Activated CD4-positive, alpha-beta T cell treated with anti-CD3 and anti-CD28 coated beads for 4 hours (primary cell): ENCODE results near the gene NEDD8.

Experiments used
- DNase-seq, 2 donors: peaks; one replicate each; pipeline ENCODE4 v3.0.0-alpha.2; 2020

NEDD8 gene

DNA sequence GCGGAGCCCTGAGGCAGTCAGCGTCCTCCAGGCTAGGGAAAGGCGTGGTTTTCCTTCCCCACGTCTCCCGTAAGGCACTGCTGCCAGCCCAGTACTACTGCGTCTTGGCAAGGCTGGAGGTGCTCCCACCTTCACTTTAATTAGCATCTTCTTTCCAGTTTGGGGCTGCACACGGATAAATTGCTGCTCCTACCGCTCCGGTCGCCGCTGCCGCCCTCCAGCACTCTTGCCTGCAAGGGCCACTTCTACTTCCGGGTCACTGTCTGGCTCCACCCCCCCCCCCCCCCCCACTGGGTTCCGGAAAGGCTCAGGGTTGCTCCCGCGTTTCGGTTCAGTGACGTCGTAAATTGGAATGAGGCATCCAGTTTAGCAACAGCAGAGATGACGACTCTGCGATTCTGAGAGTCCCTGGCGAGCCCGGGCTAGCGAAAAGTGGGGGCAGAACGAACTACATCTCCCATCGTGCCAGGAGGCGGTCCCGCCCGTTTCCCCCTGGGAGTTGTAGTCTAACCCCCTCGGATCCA lies at the start of gene NEDD8:
NEDD8 (minus strand) TSS at position 247 of the 524 bp plus-strand sequence; CDS start at position 147, 100 bp downstream.
- peak; percentile 85 to 89 for DNase-seq

GRCh38 chr14:24281636-24282035 lies 49.5 kb upstream of the NEDD8 start:
- DNase-seq: no peak

- no peak for DNase-seq
These were observed 48.8 kb upstream of the NEDD8 start for GRCh38 chr14:24280797-24281460.

- DNase-seq: peak; percentile 49 to 63
These were observed 47.4 kb upstream of the NEDD8 start for GRCh38 chr14:24279301-24280186.

GRCh38 chr14:24278424-24278823 lies 46.3 kb upstream of the NEDD8 start:
- DNase-seq: no peak

DNA sequence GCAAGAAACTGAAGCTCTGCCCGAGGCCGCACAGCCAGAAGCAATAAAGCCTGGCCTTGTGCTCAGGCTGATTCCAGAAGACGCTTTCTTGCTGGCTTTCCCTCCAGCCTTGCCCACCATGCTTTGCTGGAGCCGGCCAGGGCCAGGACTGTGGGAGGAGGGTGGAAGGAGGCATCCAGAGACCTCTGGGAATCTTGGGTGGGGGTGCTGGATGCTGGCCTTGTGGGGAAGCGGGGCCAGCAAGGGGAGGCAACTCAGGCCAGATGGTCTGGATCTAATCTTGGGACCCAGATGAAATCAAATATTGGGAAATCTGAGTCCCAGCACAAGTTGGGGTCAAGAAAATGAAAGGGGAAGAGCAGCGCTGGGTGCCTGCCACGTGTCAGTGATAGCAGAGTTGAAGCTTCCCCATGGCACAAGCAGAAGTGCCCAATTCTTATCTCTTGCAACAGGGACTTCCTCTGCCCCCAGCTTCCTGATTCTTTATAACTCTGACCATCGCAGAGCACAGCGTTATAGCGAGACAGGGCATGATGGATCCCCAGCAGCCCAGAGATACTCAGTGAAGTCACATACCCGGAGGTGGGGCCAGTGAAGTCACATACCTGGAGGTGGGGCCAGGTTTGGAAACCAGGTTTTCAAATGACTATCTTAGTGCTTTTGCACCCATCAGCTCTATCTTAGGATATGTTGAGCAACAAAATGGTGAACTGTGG lies 45.6 kb upstream of the NEDD8 start:
- DNase-seq: no peak

DNA sequence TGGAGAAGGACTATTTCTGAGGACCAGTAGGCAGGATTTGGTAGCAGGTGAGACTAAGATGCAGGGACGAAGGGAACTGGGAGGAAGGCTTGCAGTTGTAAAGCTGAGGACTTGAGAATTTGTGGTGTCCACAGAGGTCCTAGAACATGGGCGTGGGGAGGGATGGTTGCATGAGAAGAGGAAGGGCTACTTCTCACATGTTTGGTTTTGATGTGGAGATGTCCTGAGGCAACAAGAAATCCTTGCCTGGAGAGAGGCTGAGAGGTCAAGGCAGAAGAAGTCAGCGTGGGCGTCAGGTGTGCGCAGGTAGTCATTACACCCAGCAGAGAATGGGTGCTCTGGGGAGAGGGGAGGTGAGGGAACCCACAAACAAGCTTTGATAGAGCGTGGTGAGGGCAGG lies 44.9 kb upstream of the NEDD8 start:
- no peak for DNase-seq

GRCh38 chr14:24274101-24274543 lies 42.0 kb upstream of the NEDD8 start:
- DNase-seq: peak; percentile 55 to 58

DNA sequence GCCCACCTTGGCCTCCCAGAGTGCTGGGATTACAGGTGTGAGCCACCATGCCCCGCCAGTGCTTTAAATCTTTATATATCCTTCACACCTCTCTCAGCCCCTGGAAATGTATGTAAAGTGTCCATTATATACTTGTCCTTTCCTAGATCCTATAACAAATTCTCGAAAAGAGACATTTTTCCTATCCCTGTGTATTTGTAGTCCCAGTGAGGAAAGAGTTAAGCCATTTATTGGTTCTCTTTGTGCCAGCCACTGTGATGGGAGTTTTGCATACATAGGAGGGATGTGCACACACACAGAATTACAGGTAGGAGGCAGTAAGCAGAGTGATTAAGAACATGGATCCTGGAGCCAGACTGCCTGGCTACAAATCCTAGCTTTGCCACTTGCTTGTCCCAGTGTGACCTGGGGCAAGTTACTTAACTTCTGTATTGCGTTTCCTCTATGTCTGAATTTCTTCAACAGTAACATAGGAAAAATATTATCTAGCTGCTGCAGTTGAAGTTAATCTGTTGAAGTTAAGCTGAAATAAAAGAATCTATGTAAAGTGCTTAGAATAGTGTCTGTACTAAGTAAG lies 41.3 kb upstream of the NEDD8 start:
- no peak for DNase-seq

DNA sequence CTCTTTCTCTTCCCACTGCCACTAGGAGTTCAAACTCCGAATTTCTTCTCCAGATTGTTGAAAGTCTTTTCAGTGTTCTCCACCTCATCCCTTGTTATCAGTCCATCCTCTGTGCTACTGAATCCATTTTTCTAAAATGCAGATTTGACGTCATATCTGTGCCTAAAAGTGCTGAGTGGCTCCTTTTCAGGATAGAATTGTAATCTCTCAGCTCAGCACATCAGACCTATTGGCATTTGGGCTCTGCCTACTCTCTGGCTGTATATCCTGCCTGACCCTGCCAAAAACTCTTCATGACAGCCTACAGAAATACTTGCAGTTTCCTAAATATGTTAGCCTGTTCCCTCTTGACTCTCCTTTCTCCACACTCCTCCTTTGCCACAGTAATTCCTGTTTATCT lies 40.3 kb upstream of the NEDD8 start:
- DNase-seq: no peak

- no peak for DNase-seq
These were observed 39.7 kb upstream of the NEDD8 start for GRCh38 chr14:24271834-24272263.

GRCh38 chr14:24271134-24271833 lies 39.1 kb upstream of the NEDD8 start, which contains the start of gene RABGGTA:
TSS of gene RABGGTA (minus strand) at chr14:24271597. CDS start at chr14:24271115, 482 bp downstream.
- peak; percentile 88 to 91 for DNase-seq

- no peak for DNase-seq
These were observed 38.5 kb upstream of the NEDD8 start for GRCh38 chr14:24270537-24271133.

DNA sequence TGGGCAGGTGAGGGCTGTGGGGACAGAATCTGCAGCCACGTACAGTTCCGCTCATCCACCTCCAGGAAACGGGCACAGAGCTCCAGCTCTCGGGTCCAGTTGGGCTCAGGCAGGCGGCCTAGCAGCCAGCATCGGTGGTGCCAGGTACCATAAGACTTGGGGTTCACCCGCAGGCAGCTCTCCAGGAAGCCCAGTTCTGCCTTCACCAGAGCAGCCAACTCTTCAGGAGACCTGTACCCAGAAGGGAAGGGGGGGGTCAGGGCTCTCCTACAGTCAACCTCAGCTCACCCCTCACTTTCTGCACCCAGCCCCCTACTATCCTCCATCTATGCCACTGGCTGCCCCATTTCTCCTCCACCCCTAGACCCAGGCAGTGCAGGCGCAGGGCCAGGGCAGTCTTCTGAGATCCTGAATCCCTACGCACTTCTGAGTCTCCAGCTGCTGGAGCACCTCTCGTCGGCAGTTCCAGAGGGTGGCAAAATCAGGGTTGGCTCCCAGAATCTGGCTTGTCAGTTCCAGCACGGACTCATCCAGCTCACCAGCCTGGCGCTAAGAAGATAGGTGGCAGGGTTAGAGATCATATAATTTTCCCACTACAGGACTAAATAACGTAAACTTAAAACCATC lies 37.9 kb upstream of the NEDD8 start:
- no peak for DNase-seq

DNA sequence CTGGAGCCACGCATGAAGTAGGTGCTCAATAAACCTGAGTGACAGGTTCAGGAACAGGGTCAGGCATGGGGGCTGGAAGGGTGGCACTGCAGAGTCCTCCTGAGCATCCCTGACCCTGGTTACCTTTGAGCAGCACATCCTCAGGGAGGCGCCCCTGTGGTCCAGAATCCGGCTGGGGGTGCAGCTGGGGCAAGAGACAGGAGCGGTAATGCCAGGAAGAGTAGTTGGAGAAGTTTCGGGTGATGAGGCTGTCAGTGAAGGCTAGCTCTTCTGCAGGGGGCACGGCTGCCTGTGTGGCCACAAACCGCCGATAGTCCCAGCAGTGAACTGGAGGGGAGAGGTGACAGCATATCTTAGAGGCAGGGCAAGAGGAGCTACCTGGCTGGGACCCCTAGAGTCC lies 37.2 kb upstream of the NEDD8 start:
- DNase-seq: no peak

DNA sequence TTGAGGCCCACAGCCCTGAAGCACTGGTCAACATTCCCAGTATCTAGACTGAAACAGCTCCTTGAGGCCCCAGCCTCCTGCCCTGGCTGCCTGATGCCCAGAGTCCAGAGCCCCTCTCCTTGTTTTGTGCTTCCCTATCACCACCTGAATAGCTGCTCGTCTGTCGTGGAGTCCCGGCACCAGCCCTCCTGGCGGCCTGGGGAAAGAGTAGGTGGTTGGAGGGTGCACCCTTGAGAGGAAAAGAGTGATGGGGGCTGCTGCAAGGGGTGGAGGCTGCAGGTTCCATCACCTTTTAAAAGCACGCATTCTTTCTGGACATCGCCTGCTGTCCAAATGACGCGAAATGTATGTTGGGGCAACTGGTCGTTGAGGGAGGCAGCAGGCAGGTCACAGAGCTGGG lies 36.1 kb upstream of the NEDD8 start:
- DNase-seq: no peak

DNA sequence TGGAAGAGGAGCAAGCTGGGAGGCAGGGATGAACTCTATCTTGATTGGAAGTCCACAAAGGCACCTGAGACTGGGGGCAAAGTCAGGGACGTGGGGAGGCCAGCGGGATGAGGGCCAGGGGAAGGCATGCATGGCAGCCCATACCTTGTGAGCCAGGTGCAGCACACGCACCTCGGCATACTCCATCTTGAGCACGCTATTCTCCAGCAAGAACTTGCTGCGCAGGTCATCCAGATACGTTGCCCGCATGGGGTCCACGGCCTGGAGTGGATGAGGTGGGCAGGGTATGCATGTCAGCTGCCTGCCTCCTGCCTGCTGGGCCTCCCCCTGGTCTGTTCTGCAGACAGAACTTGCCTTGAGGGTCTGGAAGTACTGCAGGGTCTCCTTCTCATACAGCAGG lies 35.3 kb upstream of the NEDD8 start:
- DNase-seq: no peak

DNA sequence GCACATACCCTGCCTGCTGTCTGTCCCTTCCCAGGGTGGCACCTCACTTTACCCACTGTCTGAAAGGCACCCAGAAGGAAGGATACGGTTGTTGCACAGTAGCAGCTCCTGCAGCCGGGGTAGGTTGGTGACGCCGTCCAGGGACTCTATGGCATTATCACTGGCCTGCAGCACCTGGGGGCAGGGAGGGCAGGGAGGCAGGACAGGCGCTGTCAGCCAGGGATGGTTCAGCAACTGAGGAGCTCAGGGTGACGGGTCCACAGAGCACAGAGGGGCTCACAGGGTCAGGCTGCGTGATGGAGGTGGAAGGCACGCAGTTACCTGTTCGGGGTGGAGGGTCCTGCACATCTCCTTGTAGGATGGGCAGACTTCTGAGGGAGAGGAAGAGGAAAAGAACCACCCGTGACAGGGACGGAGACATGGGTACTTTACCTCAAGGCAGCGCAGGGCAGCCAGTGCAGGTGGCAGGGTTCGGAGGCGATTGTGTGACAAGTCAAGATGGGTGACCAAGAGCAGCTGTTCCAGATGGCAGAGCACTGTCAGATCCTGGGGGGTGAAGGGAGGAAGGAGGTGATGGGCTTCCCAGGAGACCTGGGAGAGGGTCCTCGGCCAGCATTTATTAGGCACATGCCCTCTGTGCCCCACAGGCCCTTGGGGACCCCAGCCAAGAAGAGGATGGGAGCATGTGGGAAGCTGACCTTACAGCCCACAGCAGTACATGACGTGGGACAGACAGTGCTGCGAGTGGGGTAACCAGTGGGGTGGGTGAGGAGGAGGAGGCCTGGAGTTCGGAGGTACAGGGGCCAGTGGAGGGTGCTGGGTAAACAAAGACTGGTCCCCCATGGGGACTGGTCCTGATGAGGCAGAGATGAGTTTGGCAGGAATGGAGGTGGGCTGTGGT lies 34.4 kb upstream of the NEDD8 start:
- DNase-seq: no peak

DNA sequence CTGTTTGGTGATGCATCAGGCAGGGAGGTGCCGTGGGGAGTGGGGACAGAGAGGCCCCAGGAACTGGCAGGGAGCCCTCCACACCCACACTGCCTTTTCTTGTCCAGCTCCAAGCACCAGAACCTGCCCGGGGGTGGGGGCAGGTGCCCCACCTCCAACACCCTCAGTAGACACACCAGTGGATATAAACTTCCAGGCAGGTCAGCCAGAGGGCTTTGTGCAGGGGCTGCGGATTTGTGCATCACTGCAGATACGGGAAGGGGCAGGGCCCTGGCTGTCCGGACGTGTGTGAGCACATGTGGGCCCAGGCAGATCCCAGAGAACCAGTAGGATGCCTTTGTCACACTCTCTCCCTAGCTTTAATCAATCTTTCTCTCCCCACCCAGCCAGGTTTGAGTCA lies 32.1 kb upstream of the NEDD8 start:
- DNase-seq: no peak

DNA sequence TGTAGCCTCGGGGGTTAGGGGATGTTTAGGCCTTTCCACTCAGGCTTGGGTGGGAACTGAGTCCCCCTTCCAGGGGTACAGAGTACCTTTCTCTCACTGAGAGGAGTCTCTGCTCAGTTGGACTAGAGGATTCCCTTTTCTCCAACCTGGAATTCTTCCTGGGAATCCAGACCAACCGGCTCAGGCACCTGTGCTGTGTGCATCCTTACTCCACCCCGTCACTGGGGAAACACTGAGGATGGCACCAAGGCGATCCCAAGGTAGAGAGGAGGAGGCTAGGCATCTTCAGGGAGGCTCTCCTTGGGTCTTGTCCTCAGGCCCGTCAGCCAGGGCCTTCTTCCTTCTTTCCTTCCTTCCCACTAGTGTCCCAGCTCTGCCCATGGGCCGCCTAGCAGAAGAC lies 31.7 kb upstream of the NEDD8 start:
- DNase-seq: no peak
